T-helper 22 cell (primary cell): Measurements from ENCODE around the gene VWA5B1.

Experiments
- DNase-seq: peaks from one replicate; pipeline ENCODE4 v3.0.0-alpha.2; 2020; ENCODE audit warnings: low read depth

Gene VWA5B1

GRCh38 chr1:20348326-20348915 is 57.7 kb downstream of the VWA5B1 start:
- no peak for DNase-seq

DNA sequence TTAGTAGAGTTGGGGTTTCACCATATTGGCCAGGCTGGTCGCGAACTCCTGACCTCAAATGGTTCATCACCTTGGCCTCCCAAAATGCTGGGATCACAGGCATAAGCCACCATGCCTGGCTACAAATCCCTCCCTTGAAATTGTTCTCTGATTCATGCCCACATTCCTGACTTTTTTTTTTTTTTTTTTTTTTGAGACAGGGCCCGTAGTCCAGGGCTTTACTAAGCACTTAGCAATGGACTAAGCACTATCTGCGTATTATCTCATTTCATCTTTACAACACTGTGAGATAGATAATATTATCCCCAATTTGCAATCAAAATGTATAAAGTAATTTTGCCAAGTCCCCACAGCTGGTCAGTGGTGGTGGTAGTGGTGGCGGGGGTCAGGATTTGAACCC is 58.9 kb downstream of the VWA5B1 start:
- DNase-seq = no peak

DNA sequence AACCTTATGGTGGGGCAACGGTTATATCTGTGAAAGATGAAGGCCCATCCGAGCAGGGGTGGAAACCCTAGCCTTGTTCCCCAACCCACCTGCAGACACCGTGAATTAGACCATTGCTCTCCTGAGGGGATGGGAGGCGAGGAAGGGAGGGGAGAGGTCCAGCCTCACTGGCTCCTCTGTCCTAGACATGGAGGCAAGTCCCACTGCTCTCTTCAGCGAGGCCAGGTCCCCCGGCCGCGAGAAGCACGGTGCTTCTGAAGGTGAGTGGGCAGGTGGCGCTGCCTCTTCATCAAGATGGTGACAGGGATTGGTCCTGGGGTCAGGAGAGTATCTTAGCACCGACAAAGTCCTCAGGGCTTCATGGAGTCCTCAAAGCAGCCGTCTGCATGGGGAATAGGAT is 59.3 kb downstream of the VWA5B1 start:
- DNase-seq = no peak

- no peak for DNase-seq
Measured at GRCh38 chr1:20350421-20350820, 59.7 kb downstream of the VWA5B1 start.

DNA sequence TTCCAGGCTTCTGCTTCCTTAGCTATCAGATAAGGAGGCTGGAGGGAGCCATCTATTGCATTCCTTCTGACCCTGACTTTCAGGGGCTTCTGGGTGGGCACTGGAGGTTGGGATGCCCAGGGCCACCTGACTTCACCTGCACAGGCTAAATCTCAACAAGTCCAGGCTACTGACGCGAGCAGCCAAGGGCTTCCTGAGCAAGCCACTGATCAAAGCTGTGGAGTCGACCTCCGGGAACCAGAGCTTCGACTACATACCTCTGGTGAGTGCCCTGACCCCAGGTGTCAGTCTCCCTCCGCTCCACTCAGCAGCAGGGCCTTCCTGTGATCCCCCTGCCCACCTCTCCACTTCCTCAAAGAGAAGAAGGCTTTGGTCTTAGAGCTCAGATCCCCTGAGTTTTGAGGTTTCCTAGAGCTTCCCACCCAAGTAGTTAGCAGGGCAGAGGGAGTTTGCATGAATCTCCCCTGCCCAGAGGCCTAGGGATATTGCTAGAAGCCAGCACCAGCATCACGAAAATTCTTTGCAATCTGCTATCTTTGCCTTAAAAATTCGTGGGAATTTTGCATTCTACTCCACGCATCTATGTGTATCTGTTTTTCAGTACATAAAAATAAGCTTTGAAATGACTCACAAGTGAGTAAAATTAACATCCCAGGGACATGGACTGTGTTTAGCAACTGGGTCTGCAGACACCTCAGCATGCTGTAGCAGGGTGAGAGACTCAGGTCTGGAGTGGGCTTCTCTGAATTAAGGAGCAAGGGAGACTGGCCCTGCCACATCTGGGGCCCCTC is 61.4 kb downstream of the VWA5B1 start:
- no peak for DNase-seq

DNA sequence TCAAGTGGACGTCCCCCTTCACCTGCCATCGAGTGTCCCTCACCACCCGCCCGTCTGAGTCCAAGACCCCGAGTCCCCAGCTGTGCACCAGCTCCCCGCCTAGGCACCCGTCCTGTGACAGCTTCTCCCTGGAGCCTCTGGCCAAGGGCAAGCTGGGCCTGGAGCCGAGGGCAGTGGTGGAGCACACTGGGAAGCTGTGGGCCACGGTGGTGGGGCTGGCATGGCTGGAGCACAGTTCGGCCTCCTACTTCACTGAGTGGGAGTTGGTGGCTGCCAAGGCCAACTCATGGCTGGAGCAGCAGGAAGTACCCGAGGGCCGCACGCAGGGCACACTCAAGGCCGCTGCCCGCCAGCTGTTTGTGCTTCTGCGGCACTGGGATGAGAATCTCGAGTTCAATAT is 63.2 kb downstream of the VWA5B1 start:
- DNase-seq = no peak

GRCh38 chr1:20354610-20355009 is 63.9 kb downstream of the VWA5B1 start:
- DNase-seq = no peak

DNA sequence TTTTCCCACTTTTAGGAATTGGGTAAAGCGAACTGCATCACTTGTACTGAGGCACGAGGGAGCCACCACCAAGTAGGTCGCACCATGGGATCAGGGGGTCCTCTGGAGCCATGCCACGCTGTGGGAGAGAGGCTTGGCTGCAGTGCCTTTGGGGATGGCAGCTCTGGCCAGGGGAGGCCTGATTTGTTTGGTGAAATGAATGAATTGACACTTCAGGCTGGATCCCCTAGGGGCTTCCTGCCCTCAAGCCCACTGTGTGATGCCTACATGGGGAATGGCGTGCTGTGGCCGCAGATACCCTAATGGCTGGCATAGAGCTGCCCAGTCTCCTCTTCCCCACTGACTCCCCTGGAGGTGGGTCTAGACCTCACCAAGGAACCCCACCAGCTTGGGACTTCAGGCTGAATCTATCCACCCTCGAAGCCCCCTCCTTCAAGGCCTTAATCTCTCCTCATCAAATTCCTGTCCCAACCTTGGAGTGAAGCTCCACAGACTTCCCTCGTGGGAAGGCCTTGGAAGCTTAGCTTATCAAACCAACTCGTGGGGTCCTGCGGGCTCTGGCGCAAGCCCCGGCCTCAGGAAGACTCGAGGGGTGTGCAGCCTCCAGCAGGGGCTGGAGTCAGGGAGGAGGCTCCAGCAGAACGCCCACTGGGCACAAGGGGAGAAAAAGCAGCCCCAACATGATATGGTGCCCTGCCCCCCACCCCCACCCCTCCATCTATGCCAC is 64.6 kb downstream of the VWA5B1 start:
- no peak for DNase-seq

- DNase-seq = no peak
Measured at GRCh38 chr1:20355828-20356735, 65.4 kb downstream of the VWA5B1 start.

- DNase-seq = no peak
Measured at GRCh38 chr1:20356850-20357459, 66.3 kb downstream of the VWA5B1 start.

GRCh38 chr1:20357796-20358195 is 67.1 kb downstream of the VWA5B1 start:
- no peak for DNase-seq

GRCh38 chr1:20358761-20359263 is 68.1 kb downstream of the VWA5B1 start:
- no peak for DNase-seq

DNA sequence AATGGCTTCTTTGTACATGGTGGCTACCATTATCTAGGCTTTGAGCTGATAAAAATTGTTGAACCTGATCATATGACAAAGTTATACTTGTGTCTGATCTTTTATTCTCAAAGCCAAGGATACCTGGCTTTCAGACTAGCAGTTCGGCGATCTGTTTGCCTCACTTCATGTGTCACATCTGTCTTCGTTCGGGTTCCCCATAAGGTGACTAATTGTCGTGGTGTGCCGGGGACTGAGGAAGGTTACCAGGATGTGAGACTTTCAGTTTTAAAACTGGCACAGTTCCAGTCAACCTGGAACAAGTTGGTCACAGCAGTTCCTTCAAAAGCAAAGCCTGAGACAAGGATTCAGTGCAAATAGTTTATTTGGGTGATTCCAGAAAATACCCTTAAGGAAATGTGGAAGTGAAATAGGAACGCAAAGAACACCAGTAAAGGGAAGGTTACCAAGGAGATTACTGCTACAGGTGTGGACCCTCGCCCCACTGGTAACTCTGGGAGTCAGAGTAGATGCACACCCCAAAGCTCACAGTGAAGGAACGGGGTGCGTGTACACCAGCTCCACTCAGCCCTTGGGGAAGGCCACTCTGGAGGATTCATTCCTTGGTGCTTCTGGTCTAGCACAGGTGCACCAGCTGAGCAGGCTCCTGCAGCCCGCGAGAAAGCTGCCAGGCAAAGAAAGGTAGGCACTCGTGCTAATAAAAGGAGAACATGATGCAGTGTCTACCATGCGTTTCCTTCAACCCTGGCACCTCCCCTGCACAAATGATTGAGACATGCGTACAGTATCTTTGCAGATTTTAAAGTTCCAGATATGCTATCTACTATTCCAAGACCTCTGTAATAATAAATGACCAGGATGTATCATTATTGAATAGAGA is 69.0 kb downstream of the VWA5B1 start:
- no peak for DNase-seq

GRCh38 chr1:20361401-20361800 is 70.7 kb downstream of the VWA5B1 start:
- DNase-seq = no peak

DNA sequence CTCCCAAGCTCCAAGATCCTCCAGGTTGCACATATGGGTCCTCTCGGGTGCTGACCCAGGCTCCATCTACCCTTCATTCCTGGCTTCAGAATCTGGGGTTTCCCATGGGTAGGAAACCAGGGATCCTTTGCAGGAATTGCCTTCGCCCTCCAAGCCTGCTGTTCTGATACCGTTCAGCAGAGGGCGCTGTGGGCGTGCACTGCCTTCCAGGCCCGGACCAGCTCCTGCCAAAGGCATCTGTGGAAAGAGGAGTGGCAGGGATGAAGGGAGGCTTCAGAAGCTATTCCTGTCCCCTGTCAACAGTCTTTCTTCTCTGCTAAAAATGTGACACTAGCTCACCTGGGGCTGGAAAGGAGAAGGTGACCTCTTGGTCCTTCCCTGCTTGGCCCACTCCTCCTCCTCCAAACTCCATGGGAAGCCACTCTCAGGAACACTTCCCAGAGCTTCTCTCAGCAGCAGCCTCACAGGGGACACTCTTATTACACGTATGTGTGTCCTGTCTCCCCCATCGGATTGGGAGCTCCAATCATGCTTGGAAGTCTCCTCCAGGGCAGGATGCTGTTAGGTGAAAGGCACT is 71.2 kb downstream of the VWA5B1 start:
- no peak for DNase-seq

DNA sequence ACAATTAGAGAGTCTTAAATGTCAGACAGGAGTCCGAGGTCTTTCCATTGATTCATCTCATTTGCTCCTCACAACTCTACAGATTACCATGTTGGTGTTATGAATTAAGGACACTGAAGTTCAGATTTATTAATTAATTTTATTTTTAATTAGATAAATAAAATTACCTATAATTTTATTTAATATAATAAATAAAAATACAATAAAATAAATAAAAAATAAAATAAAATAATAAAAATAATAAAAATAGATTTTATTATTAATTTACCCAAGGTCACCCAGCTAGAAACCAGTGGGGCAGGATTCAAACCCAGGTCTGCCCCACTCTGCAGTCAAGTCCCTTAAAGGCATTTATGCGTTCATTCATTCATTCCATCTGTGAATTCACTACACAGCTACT is 72.2 kb downstream of the VWA5B1 start:
- DNase-seq = no peak

DNA sequence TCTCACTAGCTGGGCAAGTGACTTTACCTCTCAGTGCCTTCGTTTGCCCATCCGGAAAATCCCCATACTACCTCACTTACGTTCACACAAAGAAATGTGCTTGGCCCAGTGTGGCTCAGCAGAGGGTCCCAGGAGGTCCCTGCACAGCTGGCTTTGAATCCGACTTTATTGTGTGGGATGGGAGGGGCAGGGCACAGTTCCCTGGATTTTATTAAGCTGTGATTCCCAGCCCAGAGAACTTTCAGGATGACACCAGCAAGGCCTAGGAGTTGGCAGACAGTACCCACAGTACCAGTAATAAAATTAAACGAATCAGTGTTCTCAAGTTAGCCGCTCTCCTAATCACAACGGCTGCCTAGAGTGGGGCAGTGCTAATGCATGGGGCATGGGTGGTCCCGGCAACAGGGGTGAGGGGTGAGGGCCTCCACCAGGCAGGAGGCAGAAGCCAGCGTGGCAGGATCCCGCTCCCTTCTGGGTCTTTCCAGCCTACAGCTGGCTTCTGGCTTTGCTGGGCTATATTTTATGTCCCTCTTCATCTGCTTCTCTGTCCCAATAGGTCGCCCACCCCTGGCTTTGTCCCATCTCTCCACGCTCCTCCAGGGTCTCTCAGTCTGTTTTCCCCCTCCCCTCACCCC is 74.9 kb downstream of the VWA5B1 start:
- no peak for DNase-seq

GRCh38 chr1:20366056-20366462 is 75.4 kb downstream of the VWA5B1 start:
- no peak for DNase-seq

DNA sequence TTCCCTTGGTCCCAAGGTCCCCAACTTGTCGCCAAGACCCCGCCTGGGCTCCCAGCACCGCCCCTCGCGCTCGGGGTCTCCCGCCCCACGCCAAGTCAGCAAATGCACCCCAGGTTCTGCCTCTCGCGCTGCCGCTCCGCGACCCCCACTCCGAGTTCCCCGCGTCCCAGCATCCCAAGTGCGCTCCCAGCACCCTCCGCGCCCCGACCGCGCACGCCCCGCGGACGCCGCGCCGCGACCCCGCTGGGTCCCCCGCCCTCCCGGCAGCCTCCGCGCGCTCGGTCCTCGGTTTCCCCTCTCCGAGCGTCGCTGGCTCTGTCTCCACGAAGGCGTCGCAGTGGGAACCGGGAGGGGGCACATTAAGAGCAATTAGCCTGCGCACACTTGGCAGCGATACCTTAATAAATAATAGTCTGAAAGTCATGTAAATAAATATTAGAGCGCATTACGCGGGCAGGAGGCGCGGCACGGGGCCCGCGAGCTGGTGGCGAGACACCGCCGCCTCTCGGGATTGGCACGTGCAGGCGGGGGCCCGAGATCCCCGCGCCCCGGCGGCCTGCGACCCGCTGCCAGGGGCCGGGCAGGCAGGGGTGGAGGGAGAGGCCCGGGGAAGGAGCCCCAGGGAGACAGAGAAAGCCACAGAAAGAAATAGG is 75.9 kb downstream of the VWA5B1 start:
- DNase-seq = no peak
